Peyer's patch (tissue), 4 donors: ENCODE data around the gene KRT17. TPM values are rescaled to one million over a fixed set of nuclear protein-coding genes. Genes with fewer than 3 reads are reported as not detected.

Experiments
- DNase-seq, 3 donors: peaks; one replicate each; pipeline ENCODE4 v3.0.0-alpha.2; 2017 to 2019
- H3K27ac ChIP-seq, 4 donors: fragments of 200-600 bp; sonication (generic); one replicate each; pipeline ENCODE4 v1.5.1; 2016 to 2019
- H3K27me3 ChIP-seq, 2 donors: fragments of 200-600 bp; sonication (generic); one replicate each; pipeline ENCODE4 v1.5.1; 2019
- H3K36me3 ChIP-seq, 3 donors: fragments of 200-600 bp; sonication (generic); one replicate each; pipeline ENCODE4 v1.5.1; 2016 to 2019
- H3K4me1 ChIP-seq, 4 donors: fragments of 200-600 bp; sonication (generic); one replicate each; pipeline ENCODE4 v1.5.1; 2016 to 2019
- H3K4me3 ChIP-seq, 4 donors: fragments of 200-600 bp; sonication (generic); 1 replicate in 3 of 4; 2 replicates in 1 of 4; pipeline ENCODE4 v1.5.1; 2016 to 2019; ENCODE audit warnings: mild to moderate bottlenecking in 1 of 4
- H3K9me3 ChIP-seq, 4 donors: fragments of 200-600 bp; sonication (generic); one replicate each; pipeline ENCODE4 v1.5.1; 2016 to 2019; ENCODE audit warnings: mild to moderate bottlenecking in 1 of 4
- POLR2A ChIP-seq, 2 donors: fragments of 450-650 bp; IDR thresholded peaks; one replicate each; pipeline ENCODE4 v1.5.1; 2017; ENCODE audit warnings: antibody characterized with exemption in 2 of 2, mild to moderate bottlenecking in 2 of 2, moderate library complexity in 2 of 2
- total RNA-seq, 4 donors: library from RNA; depleted of rRNA; stranded (reverse); fragments of >200 nt; gene quantifications; one replicate each; pipeline ENCODE4 v1.1.0, GENCODE V29; 2016
- TF ChIP-seq, protein P1 (sequence below), 6 experiments: fragments of 450-650 bp in 4 of 6; fragments of 200-600 bp in 2 of 6; sonication (generic) in 1 of 6; IDR thresholded peaks; one replicate each; pipeline ENCODE4 v1.5.1; 2017 to 2019; ENCODE audit warnings: antibody characterized with exemption in 6 of 6, mild to moderate bottlenecking in 3 of 6, moderate library complexity in 1 of 6

KRT17 gene
- total RNA-seq, 4 donors from 2014 or later: 2.7 TPM; not detected in 3

DNA sequence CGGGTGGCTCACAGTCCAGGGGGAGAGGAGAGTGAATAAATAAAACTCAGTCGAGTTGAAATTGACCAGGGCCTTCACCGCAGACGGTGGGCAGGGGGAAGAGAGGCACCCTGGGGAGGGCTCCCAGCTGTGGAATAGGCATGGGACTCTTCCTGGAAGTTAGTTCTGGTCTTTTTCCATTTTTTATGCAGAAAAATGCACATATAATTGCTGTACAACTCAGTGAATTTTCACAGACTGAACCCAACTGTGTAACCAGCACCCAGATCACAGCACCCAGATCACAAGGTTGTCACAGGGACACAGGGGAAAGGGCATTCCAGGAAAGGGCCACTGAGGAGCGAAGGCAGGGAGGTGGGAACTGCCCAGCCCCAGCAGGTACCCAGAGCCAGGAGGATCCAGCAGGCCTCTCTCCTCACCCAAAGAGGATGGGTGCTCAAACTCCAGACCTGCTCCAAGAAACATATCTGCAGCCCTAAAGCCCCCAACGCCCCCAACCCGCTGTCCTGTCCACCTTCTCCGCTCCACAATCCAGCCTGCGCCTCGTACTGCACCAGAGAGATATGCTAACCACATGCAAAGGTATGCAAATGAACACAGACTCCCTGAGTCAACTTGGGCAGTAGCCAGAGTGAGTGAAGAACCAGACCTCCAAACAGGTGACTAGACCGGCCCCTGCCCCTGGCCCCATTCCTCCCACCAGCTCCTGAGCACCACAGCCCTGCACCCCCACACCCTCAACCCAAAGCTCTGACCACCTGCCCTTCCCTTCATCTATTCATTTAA lies 35.2 kb upstream of the KRT17 start:
- H3K4me3 ChIP-seq: no peak overlapping the region
- H3K9me3 ChIP-seq: no peaks in the 10 kb centered on the region
- no peaks in the 10 kb centered on the region for H3K36me3 ChIP-seq
- H3K27ac ChIP-seq: no peak overlapping the region
- DNase-seq: peak in 1 of 3 donors; percentile 49
- TF ChIP-seq, protein P1, sequence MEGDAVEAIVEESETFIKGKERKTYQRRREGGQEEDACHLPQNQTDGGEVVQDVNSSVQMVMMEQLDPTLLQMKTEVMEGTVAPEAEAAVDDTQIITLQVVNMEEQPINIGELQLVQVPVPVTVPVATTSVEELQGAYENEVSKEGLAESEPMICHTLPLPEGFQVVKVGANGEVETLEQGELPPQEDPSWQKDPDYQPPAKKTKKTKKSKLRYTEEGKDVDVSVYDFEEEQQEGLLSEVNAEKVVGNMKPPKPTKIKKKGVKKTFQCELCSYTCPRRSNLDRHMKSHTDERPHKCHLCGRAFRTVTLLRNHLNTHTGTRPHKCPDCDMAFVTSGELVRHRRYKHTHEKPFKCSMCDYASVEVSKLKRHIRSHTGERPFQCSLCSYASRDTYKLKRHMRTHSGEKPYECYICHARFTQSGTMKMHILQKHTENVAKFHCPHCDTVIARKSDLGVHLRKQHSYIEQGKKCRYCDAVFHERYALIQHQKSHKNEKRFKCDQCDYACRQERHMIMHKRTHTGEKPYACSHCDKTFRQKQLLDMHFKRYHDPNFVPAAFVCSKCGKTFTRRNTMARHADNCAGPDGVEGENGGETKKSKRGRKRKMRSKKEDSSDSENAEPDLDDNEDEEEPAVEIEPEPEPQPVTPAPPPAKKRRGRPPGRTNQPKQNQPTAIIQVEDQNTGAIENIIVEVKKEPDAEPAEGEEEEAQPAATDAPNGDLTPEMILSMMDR (IDR thresholded peaks at IDR 0.05): no peak
- no peaks in the 10 kb centered on the region for H3K27me3 ChIP-seq
- peaks cover 0 to 30% (median 13%) of the 10 kb centered on the region in 4 donors for H3K4me1 ChIP-seq

DNA sequence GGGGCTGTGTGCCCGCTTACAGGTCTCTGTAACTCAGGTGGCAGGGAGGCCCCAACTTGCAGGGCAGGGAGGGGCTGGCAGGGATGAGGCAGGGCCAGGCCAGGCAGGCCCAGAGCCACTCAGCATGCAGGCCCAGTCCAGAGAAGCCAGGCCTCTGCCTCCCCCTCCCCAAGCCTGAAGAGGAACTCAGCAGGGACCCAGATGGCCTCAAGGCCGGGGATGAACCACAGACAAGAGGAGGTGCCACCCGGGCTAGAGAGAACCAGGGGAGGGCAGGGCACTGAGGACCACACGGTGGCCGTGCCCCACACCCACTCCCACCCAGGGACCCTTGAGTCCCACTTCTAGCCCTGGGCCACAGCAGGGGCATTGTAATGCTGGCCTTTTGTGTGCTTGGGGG lies 34.5 kb upstream of the KRT17 start:
- peak overlapping the region in 1 of 4 donors; percentile 99 for H3K27ac ChIP-seq
- H3K4me1 ChIP-seq: peaks cover 0 to 34% (median 16%) of the 10 kb centered on the region in 4 donors
- peak in 1 of 3 donors; percentile 46 for DNase-seq

GRCh38 chr17:41657936-41658335 lies 33.6 kb upstream of the KRT17 start:
- TF ChIP-seq POLR2A (IDR thresholded peaks at IDR 0.05): no peak
- TF ChIP-seq, protein P1 (IDR thresholded peaks at IDR 0.05): no peak
- Histone ChIP-seq H3K27ac (peak overlapping the region in 3 of 4 donors; percentile 90 to 99 (median 99)), H3K36me3 (no peaks in the 10 kb centered on the region), H3K27me3 (no peaks in the 10 kb centered on the region), H3K4me3 (no peak overlapping the region), H3K9me3 (no peaks in the 10 kb centered on the region), H3K4me1 (peaks cover 0 to 43% (median 17%) of the 10 kb centered on the region in 4 donors)
- DNase-seq: peak in 1 of 3 donors; percentile 50

More for the DNA sequence above, 34.5 kb upstream of the KRT17 start:
- TF ChIP-seq POLR2A (IDR thresholded peaks at IDR 0.05): no peak
- TF ChIP-seq, protein P1 (IDR thresholded peaks at IDR 0.05): no peak
- no peak overlapping the region for H3K4me3 ChIP-seq
- H3K27me3 ChIP-seq: no peaks in the 10 kb centered on the region
- H3K36me3 ChIP-seq: no peaks in the 10 kb centered on the region
- no peaks in the 10 kb centered on the region for H3K9me3 ChIP-seq

GRCh38 chr17:41657176-41657754 lies 32.9 kb upstream of the KRT17 start:
- no peak for DNase-seq
- H3K36me3 ChIP-seq: no peaks in the 10 kb centered on the region
- H3K27ac ChIP-seq: peak overlapping the region in 3 of 4 donors; percentile 90 to 99 (median 99)
- H3K27me3 ChIP-seq: no peaks in the 10 kb centered on the region
- no peak overlapping the region for H3K4me3 ChIP-seq
- no peaks in the 10 kb centered on the region for H3K9me3 ChIP-seq
- H3K4me1 ChIP-seq: peaks cover 0 to 50% (median 17%) of the 10 kb centered on the region in 4 donors
- TF ChIP-seq, protein P1 (IDR thresholded peaks at IDR 0.05): no peak
- TF ChIP-seq POLR2A (IDR thresholded peaks at IDR 0.05): no peak

DNA sequence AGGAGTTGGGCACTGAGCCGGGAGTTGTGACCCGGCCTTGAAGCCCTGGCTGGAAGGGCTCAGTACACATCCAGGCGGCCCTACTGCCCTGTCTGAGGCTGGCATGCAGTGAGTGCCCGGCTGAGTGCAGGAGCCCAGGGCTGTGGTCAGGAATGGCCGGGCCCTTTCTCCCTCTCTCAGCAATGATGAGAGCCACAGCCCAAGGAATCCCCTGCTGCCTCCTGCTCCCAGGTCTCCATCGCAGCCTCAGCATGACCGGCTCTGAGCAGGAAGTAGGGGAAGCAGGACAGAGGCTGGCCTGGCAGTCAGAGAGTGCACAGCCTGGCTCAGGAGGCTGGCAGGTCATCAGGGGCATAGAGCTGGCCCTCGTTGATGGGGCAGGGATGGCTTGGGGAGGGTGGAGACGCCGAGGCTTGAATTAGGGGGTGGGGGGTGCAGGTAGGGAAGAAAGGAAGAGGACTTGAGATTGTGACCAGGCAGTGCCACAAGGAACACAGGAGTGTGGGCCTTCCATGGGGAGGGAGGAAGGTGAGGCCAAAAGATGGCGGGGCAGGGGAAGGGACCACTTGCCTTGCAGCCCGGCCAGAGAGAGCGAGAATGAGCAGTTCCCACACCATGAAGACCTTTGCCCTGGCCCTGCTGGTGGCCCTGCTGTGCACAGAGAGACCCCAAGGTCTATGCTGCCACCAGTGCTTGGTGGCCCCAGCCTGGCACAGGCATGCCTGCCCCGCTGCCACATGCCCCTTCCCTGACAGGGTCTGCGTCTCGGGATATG lies 32.1 kb upstream of the KRT17 start:
- peak overlapping the region in 3 of 4 donors; percentile 90 to 99 (median 99) for H3K27ac ChIP-seq
- no peak for TF ChIP-seq POLR2A (IDR thresholded peaks at IDR 0.05)
- no peaks in the 10 kb centered on the region for H3K36me3 ChIP-seq
- peaks cover 0 to 58% (median 17%) of the 10 kb centered on the region in 4 donors for H3K4me1 ChIP-seq
- H3K9me3 ChIP-seq: no peaks in the 10 kb centered on the region
- no peaks in the 10 kb centered on the region for H3K27me3 ChIP-seq
- no peak overlapping the region for H3K4me3 ChIP-seq
- peak in 1 of 3 donors; percentile 69 for DNase-seq
